ENCODE results near the gene SUSD2.

Gene SUSD2

DNA sequence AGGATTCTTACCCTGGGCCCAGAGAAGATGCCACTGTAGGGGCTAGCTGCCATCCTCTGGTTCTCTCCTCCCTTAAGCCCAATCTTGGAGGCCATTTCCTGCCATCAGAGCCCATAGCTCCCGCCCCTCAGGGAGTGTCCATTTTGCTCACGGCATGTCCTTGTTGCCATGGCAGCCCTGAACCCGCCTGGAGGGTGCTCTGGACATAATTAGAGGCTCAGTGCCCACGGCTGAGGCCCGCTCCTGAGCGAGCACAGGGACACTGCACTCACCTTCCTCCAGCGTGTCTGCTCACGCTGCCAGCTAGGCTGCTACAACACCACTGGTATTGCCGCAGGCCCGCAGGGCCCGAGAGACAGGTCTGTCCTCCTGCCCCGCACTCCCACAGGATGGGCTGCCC is 11.1 kb upstream of the SUSD2 start:
- CTCF ChIA-PET, result interaction anchor here (6.8 kb wide), 1 partner anchor 14 kb away, joined by 82 read pairs; no protein-coding TSS in a partner anchor
- TF ChIP-seq, protein P1, sequence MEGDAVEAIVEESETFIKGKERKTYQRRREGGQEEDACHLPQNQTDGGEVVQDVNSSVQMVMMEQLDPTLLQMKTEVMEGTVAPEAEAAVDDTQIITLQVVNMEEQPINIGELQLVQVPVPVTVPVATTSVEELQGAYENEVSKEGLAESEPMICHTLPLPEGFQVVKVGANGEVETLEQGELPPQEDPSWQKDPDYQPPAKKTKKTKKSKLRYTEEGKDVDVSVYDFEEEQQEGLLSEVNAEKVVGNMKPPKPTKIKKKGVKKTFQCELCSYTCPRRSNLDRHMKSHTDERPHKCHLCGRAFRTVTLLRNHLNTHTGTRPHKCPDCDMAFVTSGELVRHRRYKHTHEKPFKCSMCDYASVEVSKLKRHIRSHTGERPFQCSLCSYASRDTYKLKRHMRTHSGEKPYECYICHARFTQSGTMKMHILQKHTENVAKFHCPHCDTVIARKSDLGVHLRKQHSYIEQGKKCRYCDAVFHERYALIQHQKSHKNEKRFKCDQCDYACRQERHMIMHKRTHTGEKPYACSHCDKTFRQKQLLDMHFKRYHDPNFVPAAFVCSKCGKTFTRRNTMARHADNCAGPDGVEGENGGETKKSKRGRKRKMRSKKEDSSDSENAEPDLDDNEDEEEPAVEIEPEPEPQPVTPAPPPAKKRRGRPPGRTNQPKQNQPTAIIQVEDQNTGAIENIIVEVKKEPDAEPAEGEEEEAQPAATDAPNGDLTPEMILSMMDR (IDR thresholded peaks at IDR 0.05; ENCODE audit: control extremely low read depth, extremely low read depth, low read depth, missing control alignments), result no peak

DNA sequence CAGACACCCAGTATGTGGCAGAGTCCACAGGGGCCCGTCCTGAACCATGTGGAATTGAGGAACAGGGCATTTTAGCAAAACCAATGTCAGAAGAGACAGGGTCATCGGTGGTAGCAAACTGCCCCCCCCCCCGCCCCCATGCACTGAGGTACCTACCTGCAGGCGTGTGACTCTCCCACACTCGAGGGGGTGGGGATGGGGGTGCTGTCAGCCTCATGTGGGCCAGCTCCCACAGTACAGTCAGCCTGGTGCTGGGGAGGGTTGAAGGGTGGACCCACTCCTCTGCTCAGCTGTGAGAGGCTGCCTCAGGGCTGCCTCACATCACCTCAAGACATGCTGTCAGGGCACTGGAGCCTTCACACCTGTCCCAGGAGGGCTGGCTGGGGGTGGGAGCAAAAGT is 10.7 kb upstream of the SUSD2 start:
- DNase-seq (ENCODE audit: extremely low spot score), result no peak
- CTCF ChIA-PET, result interaction anchor here (6.8 kb wide), 1 partner anchor 15 kb away, joined by 82 read pairs; no protein-coding TSS in a partner anchor
- POLR2A ChIA-PET, result no interaction called here
- TF ChIP-seq, protein P1 (IDR thresholded peaks at IDR 0.05; ENCODE audit: control extremely low read depth, extremely low read depth, low read depth, missing control alignments), result no peak

More for the DNA sequence above, 11.1 kb upstream of the SUSD2 start:
- no peak for DNase-seq (ENCODE audit: extremely low spot score)
- POLR2A ChIA-PET, result no interaction called here

DNA sequence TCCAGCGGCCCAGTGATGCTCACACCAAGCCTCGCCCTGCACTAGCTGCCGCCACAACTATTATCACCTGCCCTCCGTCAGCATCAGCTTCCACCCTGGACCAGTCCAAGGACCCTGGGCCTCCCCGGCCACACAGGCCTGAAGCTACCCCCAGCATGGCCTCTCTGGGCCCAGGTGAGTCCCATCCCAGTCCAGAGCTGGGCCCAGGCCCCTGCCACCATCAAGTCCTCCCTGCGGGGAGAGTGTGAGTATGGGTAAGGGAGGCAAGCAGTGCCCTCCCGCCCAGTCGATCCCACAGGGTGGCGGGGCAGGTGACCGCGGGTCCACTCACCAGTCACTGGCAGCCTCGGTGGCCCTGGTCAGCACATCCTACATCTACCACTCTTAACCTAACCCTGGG is 9.5 kb upstream of the SUSD2 start:
- ChIA-PET CTCF (interaction anchor here (1.8 to 6.8 kb wide), 3 partner anchors 16 to 65 kb away, joined by 4 to 82 read pairs (median 6); no protein-coding TSS in a partner anchor), POLR2A (no interaction called here)
- DNase-seq (ENCODE audit: extremely low spot score), result no peak
- TF ChIP-seq, protein P1 (IDR thresholded peaks at IDR 0.05; ENCODE audit: control extremely low read depth, extremely low read depth, low read depth, missing control alignments), result no peak

DNA sequence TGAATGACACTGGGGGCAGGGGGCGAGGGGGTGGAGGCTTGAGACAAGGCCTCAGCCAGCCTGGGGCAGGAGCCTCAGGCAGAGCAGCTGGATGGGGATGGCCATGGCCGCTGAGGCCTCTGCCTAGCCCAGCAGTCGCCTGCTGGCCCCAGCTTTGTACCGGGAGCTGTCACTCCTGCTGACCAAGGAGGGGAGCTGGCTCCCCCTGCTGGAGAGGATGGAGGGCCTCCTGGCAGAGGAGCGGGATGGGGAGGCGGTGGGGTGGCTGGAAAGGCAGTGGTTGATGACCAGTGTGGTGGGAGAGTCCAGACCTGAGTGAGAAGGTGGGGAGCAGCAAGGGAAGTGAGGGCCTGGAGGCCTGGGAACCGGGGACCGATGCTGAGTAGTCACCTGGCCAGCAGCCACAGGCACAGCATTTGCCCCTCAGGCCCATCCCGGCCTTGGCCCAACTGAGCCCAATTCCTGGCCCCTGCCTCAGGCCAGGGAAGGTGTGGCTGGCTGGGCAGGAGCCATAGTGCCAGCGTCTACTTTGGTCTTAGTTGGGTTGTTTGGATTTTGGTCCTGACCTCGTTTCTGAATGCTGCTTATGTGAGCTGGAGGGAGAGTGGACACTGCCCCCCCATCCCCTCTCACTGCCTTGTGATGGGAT is 6.0 kb upstream of the SUSD2 start:
- CTCF ChIA-PET, result interaction anchor here (0.8 to 6.8 kb wide), 22 partner anchors 9 to 316 kb away, joined by 3 to 82 read pairs (median 4); no protein-coding TSS in a partner anchor
- POLR2A ChIA-PET, result no interaction called here

DNA sequence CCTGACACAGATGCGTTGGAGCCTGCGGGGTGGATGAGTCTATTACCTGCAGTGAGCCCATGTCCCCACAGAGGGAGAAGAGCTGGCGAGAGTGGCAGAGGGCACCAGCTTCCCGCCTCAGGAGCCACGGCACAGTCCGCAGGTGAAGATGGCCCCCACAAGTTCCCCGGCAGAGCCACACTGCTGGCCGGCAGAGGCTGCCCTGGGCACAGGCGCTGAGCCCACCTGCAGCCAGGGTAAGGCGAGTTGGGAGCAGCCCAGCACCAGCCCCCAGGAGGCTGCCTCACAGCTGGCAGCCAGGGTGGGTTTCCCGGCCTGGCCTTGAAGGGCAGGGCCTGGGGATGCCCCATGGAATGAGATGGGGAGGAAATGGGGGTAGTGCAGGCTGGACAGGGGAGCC is 5.2 kb upstream of the SUSD2 start:
- ChIA-PET POLR2A (no interaction called here), CTCF (interaction anchor here (1.5 to 6.8 kb wide), 8 partner anchors 8 to 69 kb away, joined by 3 to 82 read pairs (median 8); no protein-coding TSS in a partner anchor)
- TF ChIP-seq, protein P1 (IDR thresholded peaks at IDR 0.05; ENCODE audit: control extremely low read depth, extremely low read depth, low read depth, missing control alignments), result no peak
- DNase-seq (ENCODE audit: extremely low spot score), result no peak

More for the DNA sequence above, 6.0 kb upstream of the SUSD2 start:
- peak; percentile 77 for DNase-seq (ENCODE audit: extremely low spot score)
- TF ChIP-seq, protein P1 (IDR thresholded peaks at IDR 0.05; ENCODE audit: control extremely low read depth, extremely low read depth, low read depth, missing control alignments), result peak; percentile 85

DNA sequence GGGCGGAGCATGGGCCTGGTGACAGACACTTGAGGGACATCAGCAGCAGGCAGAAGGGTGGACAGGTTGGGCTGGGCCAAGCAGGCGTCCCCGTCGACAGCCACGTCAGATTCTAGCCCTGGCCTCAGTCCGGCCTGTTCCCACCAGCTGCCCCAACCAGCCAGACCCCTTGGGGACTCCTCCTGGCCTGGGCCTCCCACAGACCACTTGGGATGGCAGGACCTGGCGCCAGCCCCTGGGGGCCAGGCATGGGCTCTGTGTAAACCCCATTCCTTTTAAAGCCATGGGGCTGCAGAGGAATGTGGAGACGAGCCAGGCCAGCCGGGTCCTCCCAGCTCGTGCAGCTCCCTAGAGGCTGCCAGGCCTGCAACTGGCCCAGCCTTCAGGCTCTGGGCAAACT is 4.7 kb upstream of the SUSD2 start:
- DNase-seq (ENCODE audit: extremely low spot score), result no peak
- CTCF ChIA-PET, result interaction anchor here (1.5 to 4.2 kb wide), 4 partner anchors 11 to 54 kb away, joined by 3 to 25 read pairs (median 5); no protein-coding TSS in a partner anchor
- POLR2A ChIA-PET, result no interaction called here
- TF ChIP-seq, protein P1 (IDR thresholded peaks at IDR 0.05; ENCODE audit: control extremely low read depth, extremely low read depth, low read depth, missing control alignments), result no peak
